ENCODE measurements around the gene SPTBN1.

SPTBN1 gene

GRCh38 chr2:54640834-54641540 is 184.9 kb downstream of the SPTBN1 start:
- no peak for TF ChIP-seq CTCF (conservative IDR thresholded peaks at IDR 0.05; ENCODE audit: low read length)
- H3K4me3 ChIP-seq (ENCODE audit: low read length) = no peak overlapping the region
- DNase-seq (ENCODE audit: low read depth) = no peak

- no peak for TF ChIP-seq CTCF (conservative IDR thresholded peaks at IDR 0.05; ENCODE audit: low read length)
- DNase-seq (ENCODE audit: low read depth) = no peak
- H3K4me3 ChIP-seq (ENCODE audit: low read length) = no peak overlapping the region
These were observed 185.9 kb downstream of the SPTBN1 start for GRCh38 chr2:54641988-54642387.

- DNase-seq (ENCODE audit: low read depth) = no peak
- no peak for TF ChIP-seq CTCF (conservative IDR thresholded peaks at IDR 0.05; ENCODE audit: low read length)
- no peak overlapping the region for H3K4me3 ChIP-seq (ENCODE audit: low read length)
These were observed 186.7 kb downstream of the SPTBN1 start for GRCh38 chr2:54642677-54643430.

DNA sequence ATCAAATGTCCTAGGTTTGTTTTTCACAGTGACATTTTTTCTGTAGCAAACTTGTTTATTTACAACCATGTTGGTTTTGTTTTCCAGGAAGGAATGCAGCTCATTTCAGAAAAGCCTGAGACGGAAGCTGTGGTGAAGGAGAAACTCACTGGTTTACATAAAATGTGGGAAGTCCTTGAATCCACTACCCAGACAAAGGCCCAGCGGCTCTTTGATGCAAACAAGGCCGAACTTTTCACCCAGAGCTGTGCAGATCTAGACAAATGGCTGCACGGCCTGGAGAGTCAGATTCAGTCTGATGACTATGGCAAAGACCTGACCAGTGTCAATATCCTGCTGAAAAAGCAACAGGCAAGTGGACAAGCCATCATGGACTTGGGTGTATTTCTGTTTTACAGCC is 188.1 kb downstream of the SPTBN1 start:
- no peak overlapping the region for H3K4me3 ChIP-seq (ENCODE audit: low read length)
- DNase-seq (ENCODE audit: low read depth) = no peak
- TF ChIP-seq CTCF (conservative IDR thresholded peaks at IDR 0.05; ENCODE audit: low read length) = no peak

- no peak for DNase-seq (ENCODE audit: low read depth)
- no peak overlapping the region for H3K4me3 ChIP-seq (ENCODE audit: low read length)
- TF ChIP-seq CTCF (conservative IDR thresholded peaks at IDR 0.05; ENCODE audit: low read length) = no peak
These were observed 190.2 kb downstream of the SPTBN1 start for GRCh38 chr2:54646170-54646927.

- H3K4me3 ChIP-seq (ENCODE audit: low read length) = no peak overlapping the region
- no peak for TF ChIP-seq CTCF (conservative IDR thresholded peaks at IDR 0.05; ENCODE audit: low read length)
- DNase-seq (ENCODE audit: low read depth) = no peak
These were observed 192.1 kb downstream of the SPTBN1 start for GRCh38 chr2:54648256-54648655.
